Erythroblast (primary cell): ENCODE results near the gene CFAP77.

Experiments
- GATA1 ChIP-seq: IDR thresholded peaks from 2 replicates; pipeline ENCODE4 v1.6.1; 2011; ENCODE audit warnings: low read depth, mild to moderate bottlenecking, control low read depth, low read length, moderate library complexity
- POLR2A ChIP-seq: IDR thresholded peaks from 2 replicates; pipeline ENCODE4 v1.6.1; 2011; ENCODE audit warnings: mild to moderate bottlenecking, low read length

DNA sequence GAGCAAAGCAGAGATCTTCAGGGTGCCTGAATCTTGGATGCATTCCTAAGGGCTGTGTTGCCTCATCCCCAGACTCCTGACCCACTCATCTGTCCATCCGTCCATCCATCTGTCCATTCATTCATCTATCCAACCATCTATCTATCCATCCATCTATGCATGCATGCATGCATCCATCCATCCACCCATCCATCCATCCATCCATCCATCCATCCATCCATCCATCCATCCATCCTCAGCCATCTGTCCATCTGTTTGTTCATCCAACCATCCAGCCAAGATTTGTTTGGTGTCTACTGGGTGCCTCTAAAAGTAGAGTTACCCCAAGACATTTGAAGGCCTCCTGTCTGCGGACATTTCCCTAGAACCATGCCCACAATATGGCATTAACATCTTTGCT lies 144.7 kb downstream of the CFAP77 start:
- TF ChIP-seq POLR2A (no peak), GATA1 (no peak)
